ENCODE measurements around the gene VPS51. TPM values are rescaled to one million over a fixed set of nuclear protein-coding genes. Genes with fewer than 3 reads are reported as not detected.
A peak's percentile ranks its signal among the peaks of the same experiment; 100 is the strongest.

VPS51 gene
- total RNA-seq, 3 donors from 2014 or later (not counting 1 experiment from before 2014, with no cell fraction given): 180 to 197 (median 184) TPM

DNA sequence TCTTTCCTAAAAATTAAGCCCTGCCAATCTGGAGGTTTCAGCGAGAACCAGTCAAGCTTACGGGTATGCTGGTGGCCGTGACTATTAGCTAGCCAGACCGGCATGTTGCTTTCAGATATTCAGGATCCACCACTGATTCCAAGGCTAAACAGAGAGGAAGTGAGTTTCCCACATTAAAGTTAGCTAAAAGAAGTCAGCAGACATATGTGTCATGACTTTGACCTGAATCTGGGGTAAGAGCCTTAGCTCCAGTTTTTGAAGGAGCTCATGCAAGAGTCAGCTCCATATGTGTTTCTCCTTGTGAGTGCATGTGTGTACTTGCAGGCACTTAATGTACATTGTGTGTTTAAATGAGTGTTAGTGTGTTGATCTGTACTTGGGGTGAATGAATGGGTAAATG lies 10.6 kb upstream of the VPS51 start:
- 95% methylated on average over 4 of the region's 4 CpGs for WGBS (ENCODE audit: insufficient coverage)
- Histone ChIP-seq H3K27me3 (ENCODE audit: control insufficient read depth, insufficient read depth, low read length) (no peaks in the 10 kb centered on the region), H3K27ac (ENCODE audit: low read length) (no peak overlapping the region), H3K9me3 (ENCODE audit: control insufficient read depth, insufficient read depth, low read length) (no peaks in the 10 kb centered on the region), H3K4me3 (ENCODE audit: low read length) (no peak overlapping the region), H3K36me3 (ENCODE audit: control insufficient read depth, insufficient read depth, low read length) (peaks cover 36% of the 10 kb centered on the region), H3K4me1 (ENCODE audit: control insufficient read depth, insufficient read depth, low read length) (peaks cover 16% of the 10 kb centered on the region)
- H3K36me3 Mint-ChIP-seq: peaks cover 7% of the 10 kb centered on the region
- no peaks in the 10 kb centered on the region for H3K27me3 Mint-ChIP-seq (ENCODE audit: low read depth in 2 of 2)
- no peak for ATAC-seq
- peak overlapping the region; percentile 94 for H3K4me3 Mint-ChIP-seq
- peaks cover 27 to 31% of the 10 kb centered on the region in 2 donors for H3K4me1 Mint-ChIP-seq
- H3K27ac Mint-ChIP-seq: peak overlapping the region; percentile 98 to 100
- intact Hi-C loops (cut with micrococcal nuclease): loop anchor here (10.0 kb wide), 1 partner anchor 1259 kb away; the partner anchor contains the start of genes B4GAT1 and BRMS1
- DNase-seq: no peak
- TF ChIP-seq, protein P1, sequence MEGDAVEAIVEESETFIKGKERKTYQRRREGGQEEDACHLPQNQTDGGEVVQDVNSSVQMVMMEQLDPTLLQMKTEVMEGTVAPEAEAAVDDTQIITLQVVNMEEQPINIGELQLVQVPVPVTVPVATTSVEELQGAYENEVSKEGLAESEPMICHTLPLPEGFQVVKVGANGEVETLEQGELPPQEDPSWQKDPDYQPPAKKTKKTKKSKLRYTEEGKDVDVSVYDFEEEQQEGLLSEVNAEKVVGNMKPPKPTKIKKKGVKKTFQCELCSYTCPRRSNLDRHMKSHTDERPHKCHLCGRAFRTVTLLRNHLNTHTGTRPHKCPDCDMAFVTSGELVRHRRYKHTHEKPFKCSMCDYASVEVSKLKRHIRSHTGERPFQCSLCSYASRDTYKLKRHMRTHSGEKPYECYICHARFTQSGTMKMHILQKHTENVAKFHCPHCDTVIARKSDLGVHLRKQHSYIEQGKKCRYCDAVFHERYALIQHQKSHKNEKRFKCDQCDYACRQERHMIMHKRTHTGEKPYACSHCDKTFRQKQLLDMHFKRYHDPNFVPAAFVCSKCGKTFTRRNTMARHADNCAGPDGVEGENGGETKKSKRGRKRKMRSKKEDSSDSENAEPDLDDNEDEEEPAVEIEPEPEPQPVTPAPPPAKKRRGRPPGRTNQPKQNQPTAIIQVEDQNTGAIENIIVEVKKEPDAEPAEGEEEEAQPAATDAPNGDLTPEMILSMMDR (IDR thresholded peaks at IDR 0.05): no peak
- no peaks in the 10 kb centered on the region for H3K9me3 Mint-ChIP-seq

DNA sequence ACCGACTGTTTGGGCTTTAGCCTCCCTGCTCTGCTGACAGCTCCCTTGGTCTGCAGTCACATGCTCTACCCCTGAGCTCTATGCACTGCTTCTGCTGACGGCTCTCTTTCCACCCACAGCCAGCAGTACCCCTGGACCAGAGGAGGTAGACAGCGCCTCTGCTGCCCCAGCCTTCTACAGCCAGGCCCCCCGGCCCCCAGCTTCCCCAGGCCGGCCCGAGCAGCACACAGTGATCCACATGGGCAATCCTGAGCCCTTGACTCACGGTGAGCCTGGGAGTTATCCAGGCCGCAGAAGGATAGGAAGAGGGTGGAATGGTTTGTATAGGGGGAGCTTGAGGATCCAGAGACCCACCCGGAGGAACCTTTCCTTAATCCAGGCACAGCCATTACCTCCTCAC lies 9.2 kb upstream of the VPS51 start:
- intact Hi-C loops (cut with micrococcal nuclease): loop anchor here (10.0 kb wide), 1 partner anchor 1258 kb away; the partner anchor contains the start of genes B4GAT1 and BRMS1
- 96% methylated on average over 9 of the region's 9 CpGs for WGBS (ENCODE audit: insufficient coverage)
- DNase-seq (no peak), ATAC-seq (no peak)
- no peaks in the 10 kb centered on the region for H3K9me3 Mint-ChIP-seq
- peaks cover 16% of the 10 kb centered on the region for H3K4me1 ChIP-seq (ENCODE audit: control insufficient read depth, insufficient read depth, low read length)
- TF ChIP-seq, protein P1 (IDR thresholded peaks at IDR 0.05): no peak
- no peaks in the 10 kb centered on the region for H3K9me3 ChIP-seq (ENCODE audit: control insufficient read depth, insufficient read depth, low read length)
- no peaks in the 10 kb centered on the region for H3K27me3 Mint-ChIP-seq (ENCODE audit: low read depth in 2 of 2)
- H3K4me1 Mint-ChIP-seq: peaks cover 27 to 31% of the 10 kb centered on the region in 2 donors
- H3K36me3 Mint-ChIP-seq: peaks cover 7% of the 10 kb centered on the region
- no peak overlapping the region for H3K27ac Mint-ChIP-seq
- H3K27ac ChIP-seq (ENCODE audit: low read length): no peak overlapping the region
- no peak overlapping the region for H3K4me3 Mint-ChIP-seq
- H3K4me3 ChIP-seq (ENCODE audit: low read length): no peak overlapping the region
- H3K27me3 ChIP-seq (ENCODE audit: control insufficient read depth, insufficient read depth, low read length): no peaks in the 10 kb centered on the region
- peaks cover 36% of the 10 kb centered on the region for H3K36me3 ChIP-seq (ENCODE audit: control insufficient read depth, insufficient read depth, low read length)

DNA sequence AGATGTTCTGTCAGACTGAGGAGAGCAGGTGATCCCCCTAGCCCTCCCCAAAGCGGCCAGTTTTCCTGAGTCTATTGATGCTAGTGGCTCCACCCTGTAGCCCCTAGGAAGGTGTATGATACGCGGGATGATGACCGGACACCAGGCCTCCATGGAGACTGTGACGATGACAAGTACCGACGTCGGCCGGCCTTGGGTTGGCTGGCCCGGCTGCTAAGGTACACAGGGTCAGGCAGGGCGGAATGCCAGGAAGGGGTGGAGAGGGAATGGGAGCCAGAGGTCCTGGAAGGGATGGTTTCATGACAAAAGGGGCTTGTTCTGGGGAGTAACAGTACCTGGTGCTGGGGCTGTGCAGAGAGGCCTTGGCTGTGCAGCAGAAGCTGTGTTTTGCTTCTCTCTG lies 8.8 kb upstream of the VPS51 start:
- ATAC-seq: no peak
- H3K4me3 ChIP-seq (ENCODE audit: low read length): no peak overlapping the region
- Mint-ChIP-seq H3K9me3 (no peaks in the 10 kb centered on the region), H3K36me3 (peaks cover 7% of the 10 kb centered on the region), H3K4me1 (peaks cover 27 to 31% of the 10 kb centered on the region in 2 donors), H3K27me3 (ENCODE audit: low read depth in 2 of 2) (no peaks in the 10 kb centered on the region), H3K27ac (no peak overlapping the region), H3K4me3 (no peak overlapping the region)
- H3K27me3 ChIP-seq (ENCODE audit: control insufficient read depth, insufficient read depth, low read length): no peaks in the 10 kb centered on the region
- TF ChIP-seq, protein P1 (IDR thresholded peaks at IDR 0.05): no peak
- H3K36me3 ChIP-seq (ENCODE audit: control insufficient read depth, insufficient read depth, low read length): peaks cover 36% of the 10 kb centered on the region
- intact Hi-C loops (cut with micrococcal nuclease): loop anchor here (10.0 kb wide), 1 partner anchor 1258 kb away; the partner anchor contains the start of genes B4GAT1 and BRMS1
- over 99% methylated on average over 11 of the region's 11 CpGs for WGBS (ENCODE audit: insufficient coverage)
- H3K9me3 ChIP-seq (ENCODE audit: control insufficient read depth, insufficient read depth, low read length): no peaks in the 10 kb centered on the region
- peaks cover 16% of the 10 kb centered on the region for H3K4me1 ChIP-seq (ENCODE audit: control insufficient read depth, insufficient read depth, low read length)
- no peak overlapping the region for H3K27ac ChIP-seq (ENCODE audit: low read length)
- no peak for DNase-seq

- H3K36me3 Mint-ChIP-seq: peaks cover 7% of the 10 kb centered on the region
- DNase-seq (no peak), ATAC-seq (no peak)
- no peak overlapping the region for H3K4me3 Mint-ChIP-seq
- H3K27ac Mint-ChIP-seq: no peak overlapping the region
- H3K27me3 Mint-ChIP-seq (ENCODE audit: low read depth in 2 of 2): no peaks in the 10 kb centered on the region
- Histone ChIP-seq H3K9me3 (ENCODE audit: control insufficient read depth, insufficient read depth, low read length) (no peaks in the 10 kb centered on the region), H3K4me3 (ENCODE audit: low read length) (no peak overlapping the region), H3K36me3 (ENCODE audit: control insufficient read depth, insufficient read depth, low read length) (peaks cover 36% of the 10 kb centered on the region), H3K27me3 (ENCODE audit: control insufficient read depth, insufficient read depth, low read length) (no peaks in the 10 kb centered on the region), H3K27ac (ENCODE audit: low read length) (no peak overlapping the region), H3K4me1 (ENCODE audit: control insufficient read depth, insufficient read depth, low read length) (peaks cover 16% of the 10 kb centered on the region)
- intact Hi-C loops (cut with micrococcal nuclease): loop anchor here (10.0 kb wide), 1 partner anchor 1257 kb away; the partner anchor contains the start of genes B4GAT1 and BRMS1
- H3K9me3 Mint-ChIP-seq: no peaks in the 10 kb centered on the region
- TF ChIP-seq, protein P1 (IDR thresholded peaks at IDR 0.05): no peak
- peaks cover 25 to 31% of the 10 kb centered on the region in 2 donors for H3K4me1 Mint-ChIP-seq
- 93% methylated on average over 14 of the region's 15 CpGs for WGBS (ENCODE audit: insufficient coverage)
These were observed 8.2 kb upstream of the VPS51 start for GRCh38 chr11:65087827-65088226.

Data from natural killer cell (primary cell).